SU-DHL-6 (cell line): ENCODE measurements around the gene FAF2.

Source experiments
- EZH2phosphoT487 ChIP-seq: fragments of 200-600 bp; sonication (generic), shearing (Covaris generic); conservative IDR thresholded peaks from 2 replicates; pipeline ENCODE4 v1.6.1; 2018; ENCODE audit warnings: mild to moderate bottlenecking, antibody characterized with exemption, low read length, moderate library complexity, mixed read lengths
- TF ChIP-seq, protein P1 (sequence below): fragments of 200-600 bp; sonication (generic); IDR thresholded peaks from one replicate; pipeline ENCODE4 v1.5.1; 2017; ENCODE audit warnings: antibody characterized with exemption, mild to moderate bottlenecking, low read length, moderate library complexity; ENCODE audit not compliant: insufficient read depth, poor library complexity, severe bottlenecking

DNA sequence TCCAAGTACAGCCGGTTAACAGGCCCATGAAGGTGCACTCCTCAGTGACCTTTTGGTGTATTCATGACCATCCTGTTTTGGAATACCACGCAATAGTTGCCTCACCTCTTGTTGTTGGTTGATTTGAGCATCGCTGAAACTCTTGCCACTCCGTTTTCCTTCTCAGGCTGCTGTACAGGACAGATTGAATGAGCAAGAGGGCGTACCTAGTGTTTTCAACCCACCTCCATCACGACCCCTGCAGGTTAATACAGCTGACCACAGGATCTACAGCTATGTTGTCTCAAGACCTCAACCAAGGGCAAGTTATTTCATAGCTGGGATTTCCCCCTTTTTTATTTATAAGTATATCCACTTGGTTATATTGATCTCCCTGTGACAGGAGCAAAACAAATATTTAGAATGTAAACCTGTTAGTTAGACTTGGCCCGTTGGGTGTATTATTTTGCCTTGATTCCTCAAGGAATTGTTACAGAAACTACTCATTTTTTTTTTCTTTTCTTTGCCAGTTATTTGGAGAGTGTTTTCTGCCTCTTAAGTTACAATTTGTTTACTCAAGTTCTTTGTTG, 38.1 kb downstream of the FAF2 start:
- TF ChIP-seq, protein P1, sequence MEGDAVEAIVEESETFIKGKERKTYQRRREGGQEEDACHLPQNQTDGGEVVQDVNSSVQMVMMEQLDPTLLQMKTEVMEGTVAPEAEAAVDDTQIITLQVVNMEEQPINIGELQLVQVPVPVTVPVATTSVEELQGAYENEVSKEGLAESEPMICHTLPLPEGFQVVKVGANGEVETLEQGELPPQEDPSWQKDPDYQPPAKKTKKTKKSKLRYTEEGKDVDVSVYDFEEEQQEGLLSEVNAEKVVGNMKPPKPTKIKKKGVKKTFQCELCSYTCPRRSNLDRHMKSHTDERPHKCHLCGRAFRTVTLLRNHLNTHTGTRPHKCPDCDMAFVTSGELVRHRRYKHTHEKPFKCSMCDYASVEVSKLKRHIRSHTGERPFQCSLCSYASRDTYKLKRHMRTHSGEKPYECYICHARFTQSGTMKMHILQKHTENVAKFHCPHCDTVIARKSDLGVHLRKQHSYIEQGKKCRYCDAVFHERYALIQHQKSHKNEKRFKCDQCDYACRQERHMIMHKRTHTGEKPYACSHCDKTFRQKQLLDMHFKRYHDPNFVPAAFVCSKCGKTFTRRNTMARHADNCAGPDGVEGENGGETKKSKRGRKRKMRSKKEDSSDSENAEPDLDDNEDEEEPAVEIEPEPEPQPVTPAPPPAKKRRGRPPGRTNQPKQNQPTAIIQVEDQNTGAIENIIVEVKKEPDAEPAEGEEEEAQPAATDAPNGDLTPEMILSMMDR, result no peak
- no peak for TF ChIP-seq EZH2phosphoT487
